Fibroblast of skin of left quadriceps (primary cell): ENCODE results near the gene RAC2.
"Not testable (repeated sequence)": the region's sequence is repeated elsewhere in the genome, so short reads cannot be mapped to it uniquely, and the experiment has no call there.

ENCODE experiments used
- DNase-seq, 2 experiments: peaks; one replicate each; pipeline ENCODE4 v3.0.0-alpha.2; 2013; ENCODE audit warnings: low read depth in 2 of 2

RAC2 gene

GRCh38 chr22:37206118-37206840, 37.8 kb downstream of the RAC2 start:
- no peak for DNase-seq

DNA sequence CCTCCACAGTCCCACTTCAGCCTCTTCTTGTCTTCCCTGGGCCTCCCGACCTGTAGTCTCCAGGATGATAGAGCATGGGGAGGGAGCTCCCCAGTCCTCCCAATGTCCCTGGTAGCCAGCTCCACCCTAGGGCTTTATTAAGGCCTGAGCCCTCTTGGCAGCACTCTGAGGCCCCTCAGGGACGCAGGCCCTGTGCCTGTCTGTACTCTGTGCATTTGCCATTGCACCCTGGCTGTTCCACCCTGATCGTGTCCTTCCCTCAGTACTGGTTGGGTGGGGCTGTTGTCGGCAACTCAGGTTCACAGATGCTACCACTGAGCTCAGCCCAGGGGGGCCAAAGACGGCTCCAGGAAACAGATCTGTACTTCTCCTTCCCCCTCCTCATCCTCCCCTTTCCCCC, 39.0 kb downstream of the RAC2 start:
- no peak for DNase-seq

DNA sequence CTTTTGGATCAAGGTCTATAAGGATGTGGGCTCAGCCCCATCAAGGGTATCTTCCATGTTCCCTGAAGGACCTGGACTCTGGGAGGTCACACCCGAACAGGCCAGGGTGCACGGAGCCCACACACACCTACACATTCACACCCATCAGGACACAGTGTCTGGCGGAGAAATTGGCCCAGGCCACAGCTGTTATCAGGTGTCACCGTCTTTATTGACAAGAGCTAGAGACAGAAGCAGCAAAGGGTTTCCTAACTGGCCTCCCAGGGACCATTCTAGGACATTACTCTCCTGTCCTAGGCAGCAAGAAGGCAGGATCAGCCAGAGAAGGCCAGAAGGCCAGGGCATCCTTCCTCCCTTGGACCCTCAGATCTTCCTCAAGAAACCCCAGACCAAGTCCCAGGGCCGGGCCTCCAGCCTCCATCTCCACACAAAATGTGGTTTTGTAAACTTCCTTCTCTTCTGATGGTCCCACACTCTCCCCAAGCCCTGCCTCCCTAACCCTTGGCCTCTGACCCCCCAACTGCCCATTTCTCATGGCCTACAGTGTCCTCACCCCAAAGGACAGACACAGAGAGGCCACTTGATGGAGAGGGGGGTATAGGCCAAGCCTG, 39.9 kb downstream of the RAC2 start:
- DNase-seq = no peak

GRCh38 chr22:37203354-37204044, 40.6 kb downstream of the RAC2 start:
- DNase-seq = no peak

- DNase-seq = no peak
These were observed 41.4 kb downstream of the RAC2 start for GRCh38 chr22:37202716-37203115.

GRCh38 chr22:37202001-37202555, 42.0 kb downstream of the RAC2 start:
- no peak for DNase-seq

GRCh38 chr22:37201443-37201820, 42.6 kb downstream of the RAC2 start:
- not testable (repeated sequence) for DNase-seq

GRCh38 chr22:37199760-37200108, 44.3 kb downstream of the RAC2 start:
- DNase-seq = no peak

DNA sequence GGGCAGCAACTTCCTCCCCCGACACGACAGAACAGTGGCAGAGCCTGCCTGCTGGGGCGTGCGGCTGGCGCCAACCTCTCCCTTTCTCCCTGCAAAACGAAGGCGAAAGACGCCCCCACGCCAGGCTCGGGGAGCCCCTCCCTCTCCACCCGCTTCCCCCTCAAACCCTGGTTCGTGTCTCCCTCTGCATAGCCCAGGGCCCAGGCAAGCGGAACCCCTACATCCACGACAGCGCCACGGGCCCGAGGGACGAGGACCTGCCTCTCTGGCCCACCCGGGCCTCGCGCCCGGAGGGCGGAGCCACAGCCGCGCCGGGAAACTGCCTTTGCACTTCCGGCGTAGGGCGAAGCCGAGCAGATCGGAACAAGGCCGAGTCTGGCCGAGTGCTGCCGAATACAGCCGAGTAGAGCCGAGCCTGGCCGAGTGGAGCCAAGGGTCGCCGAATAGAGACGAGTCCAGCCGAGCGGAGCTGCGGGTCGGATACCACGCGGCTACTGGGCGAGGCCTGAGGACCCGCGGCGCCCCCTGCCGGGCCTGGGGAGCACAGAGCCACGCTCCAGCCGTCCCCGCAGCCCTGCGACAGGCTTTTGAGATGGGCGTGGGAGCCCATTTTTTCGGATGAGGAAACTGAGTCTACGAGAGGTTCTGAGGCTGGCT, 44.8 kb downstream of the RAC2 start:
- DNase-seq = peak; percentile 92 to 94

GRCh38 chr22:37198258-37199102, 45.6 kb downstream of the RAC2 start:
- DNase-seq = peak; percentile 45 to 49

- DNase-seq = no peak
These were observed 46.4 kb downstream of the RAC2 start for GRCh38 chr22:37197451-37198257.

DNA sequence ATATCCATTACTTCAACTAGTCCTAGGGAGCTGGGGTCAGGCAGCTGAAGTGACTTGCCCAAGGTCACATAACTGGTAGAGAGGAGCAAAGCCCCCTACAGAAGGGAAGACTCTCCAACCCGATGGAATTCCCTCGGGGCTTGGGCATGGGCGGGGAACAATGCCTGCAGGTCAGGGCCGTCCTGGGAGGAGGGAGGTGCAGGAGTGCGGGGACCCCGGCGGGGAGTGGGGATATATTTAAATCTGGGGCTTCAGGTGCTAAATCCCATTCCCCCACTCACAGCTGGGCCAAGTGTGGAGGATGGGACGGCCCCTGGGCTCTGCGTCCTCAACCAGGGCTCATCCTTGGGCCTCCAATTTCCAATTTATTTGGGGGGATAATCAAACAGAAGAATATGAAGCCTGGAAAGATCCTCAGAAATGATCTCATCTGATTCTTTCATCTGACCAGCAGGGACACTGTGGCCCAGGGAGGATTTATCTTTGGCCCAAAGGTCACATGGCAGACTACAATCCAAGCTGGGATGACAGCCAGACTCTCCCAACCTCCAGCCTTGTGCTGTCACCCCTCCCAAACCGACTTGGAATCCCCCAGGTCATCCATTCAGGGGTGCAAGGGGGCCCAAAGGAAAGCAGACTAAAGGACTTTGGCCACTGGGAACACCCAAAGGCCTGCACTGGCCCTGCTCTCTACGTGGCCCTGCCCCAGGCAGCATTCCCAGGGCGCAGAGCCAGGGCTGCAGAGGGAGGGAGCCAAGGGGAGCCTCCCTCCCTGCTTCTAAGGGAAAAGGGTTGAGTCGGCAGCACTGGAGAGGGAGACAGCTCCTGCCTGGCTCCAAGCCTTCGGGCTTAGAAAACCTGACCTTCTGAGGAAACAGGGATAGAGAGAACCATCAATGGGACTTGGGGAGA, 47.3 kb downstream of the RAC2 start:
- peak; percentile 36 to 43 for DNase-seq

GRCh38 chr22:37195921-37196320, 48.1 kb downstream of the RAC2 start:
- no peak for DNase-seq

- DNase-seq = no peak
These were observed 49.3 kb downstream of the RAC2 start for GRCh38 chr22:37194750-37195149.

DNA sequence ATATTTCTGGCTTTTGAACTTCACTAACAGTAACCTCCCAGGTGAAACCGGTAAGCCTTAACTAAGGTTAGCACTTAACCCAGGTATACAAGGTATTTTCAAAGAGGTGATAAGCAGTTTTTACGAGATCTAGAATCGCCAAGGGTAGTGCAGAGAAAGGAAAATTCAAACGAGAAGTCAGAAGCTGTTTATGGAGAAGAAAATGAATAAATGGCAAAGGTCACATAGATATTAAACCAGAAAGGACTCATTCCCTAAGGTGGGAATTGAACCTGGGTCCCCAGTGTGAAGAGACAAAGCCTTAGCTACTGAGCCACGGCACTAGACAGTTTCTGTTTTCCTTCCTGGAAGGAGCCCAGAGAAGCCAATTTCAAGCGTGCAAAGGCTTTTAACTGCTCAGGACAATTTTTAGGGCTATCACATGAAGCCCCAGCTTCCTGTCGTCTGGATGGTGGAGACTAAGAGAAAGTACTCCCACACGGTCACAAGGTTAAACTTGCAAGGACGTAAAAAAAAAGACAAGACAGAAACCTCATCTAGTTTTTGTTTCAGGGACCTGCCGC, 50.4 kb downstream of the RAC2 start:
- no peak for DNase-seq

- no peak for DNase-seq
These were observed 51.3 kb downstream of the RAC2 start for GRCh38 chr22:37192741-37193140.

DNA sequence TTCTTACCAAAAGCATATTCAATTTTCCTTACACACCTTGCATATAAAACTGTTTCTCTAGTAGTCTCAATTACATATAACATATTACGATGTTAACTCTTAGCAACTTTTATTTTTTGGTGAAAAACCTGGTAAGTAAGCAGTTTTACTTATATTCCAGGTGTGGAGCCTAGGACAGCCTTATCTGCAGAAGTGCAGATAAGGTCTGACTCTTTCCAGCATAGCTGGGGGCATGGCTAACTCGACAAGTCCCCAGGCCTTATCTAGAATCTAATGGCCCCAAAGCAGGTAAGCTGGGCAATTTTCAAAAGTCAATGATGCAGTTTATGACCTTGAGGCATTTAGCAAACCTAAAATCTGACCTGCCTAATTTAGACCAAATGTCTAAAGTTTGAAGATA, 51.9 kb downstream of the RAC2 start:
- DNase-seq = no peak

- DNase-seq = no peak
These were observed 53.7 kb downstream of the RAC2 start for GRCh38 chr22:37190262-37190780.

DNA sequence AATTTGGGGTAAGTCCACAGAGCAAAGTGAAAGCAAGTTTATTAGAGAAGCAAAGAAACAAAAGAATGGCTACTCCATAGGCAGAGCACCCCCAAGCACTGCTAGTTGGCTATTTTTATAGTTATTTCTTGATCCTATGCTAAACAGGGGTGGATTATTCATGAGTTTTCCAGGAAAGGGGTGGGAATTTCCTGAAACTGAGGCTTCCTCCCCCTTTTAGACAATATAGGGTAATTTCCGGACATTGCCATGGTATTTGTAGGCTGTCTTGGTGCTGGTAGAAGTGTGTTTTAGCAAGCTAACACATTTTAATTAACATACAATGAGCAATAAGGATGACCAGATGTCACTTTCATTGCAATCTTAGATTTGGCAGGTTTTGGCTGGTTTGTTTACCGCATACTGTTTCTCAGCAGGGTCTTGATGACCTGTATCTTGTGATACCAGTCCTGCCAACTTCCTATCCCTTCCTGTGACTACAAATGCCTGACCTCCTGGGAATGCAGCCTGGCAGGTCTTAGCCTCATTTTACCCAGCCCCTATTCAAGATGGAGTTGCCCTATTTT, 55.1 kb downstream of the RAC2 start:
- DNase-seq = peak; percentile 47 to 50
